ENCODE measurements around the gene EXOSC5. TPM values are rescaled to one million over a fixed set of nuclear protein-coding genes. Genes with fewer than 3 reads are reported as not detected.

EXOSC5 gene
- total RNA-seq, 1 donor from 2014 or later = 20.2 TPM

- no peak for DNase-seq (ENCODE audit: extremely low spot score, unreplicated experiment)
- TF ChIP-seq CTCF (conservative IDR thresholded peaks at IDR 0.05) = no peak
- no peaks in the 10 kb centered on the region for H3K27me3 Mint-ChIP-seq
- no peak overlapping the region for H3K27ac Mint-ChIP-seq
- H3K4me3 Mint-ChIP-seq = no peak overlapping the region
- H3K4me1 Mint-ChIP-seq (ENCODE audit: unreplicated experiment) = peaks cover 16% of the 10 kb centered on the region
- no peaks in the 10 kb centered on the region for H3K9me3 Mint-ChIP-seq
- H3K36me3 Mint-ChIP-seq = no peaks in the 10 kb centered on the region
Observed at GRCh38 chr19:41401483-41401882, 4.3 kb upstream of the EXOSC5 start.

- peak overlapping the region; percentile 67 for H3K4me3 Mint-ChIP-seq
- H3K27me3 Mint-ChIP-seq = no peaks in the 10 kb centered on the region
- TF ChIP-seq CTCF (conservative IDR thresholded peaks at IDR 0.05) = no peak
- H3K36me3 Mint-ChIP-seq = no peaks in the 10 kb centered on the region
- H3K27ac Mint-ChIP-seq = peak overlapping the region; percentile 64
- peaks cover 26% of the 10 kb centered on the region for H3K4me1 Mint-ChIP-seq (ENCODE audit: unreplicated experiment)
- no peak for DNase-seq (ENCODE audit: extremely low spot score, unreplicated experiment)
- H3K9me3 Mint-ChIP-seq = no peaks in the 10 kb centered on the region
Observed at GRCh38 chr19:41399525-41399924, 2.4 kb upstream of the EXOSC5 start.

GRCh38 chr19:41399091-41399490 is 1.9 kb upstream of the EXOSC5 start:
- TF ChIP-seq CTCF (conservative IDR thresholded peaks at IDR 0.05) = no peak
- no peaks in the 10 kb centered on the region for H3K9me3 Mint-ChIP-seq
- H3K36me3 Mint-ChIP-seq = no peaks in the 10 kb centered on the region
- peak overlapping the region; percentile 99 for H3K4me3 Mint-ChIP-seq
- no peaks in the 10 kb centered on the region for H3K27me3 Mint-ChIP-seq
- peaks cover 26% of the 10 kb centered on the region for H3K4me1 Mint-ChIP-seq (ENCODE audit: unreplicated experiment)
- peak overlapping the region; percentile 100 for H3K27ac Mint-ChIP-seq
- DNase-seq (ENCODE audit: extremely low spot score, unreplicated experiment) = no peak

GRCh38 chr19:41398598-41398997 is 1.4 kb upstream of the EXOSC5 start:
- H3K27ac Mint-ChIP-seq = peak overlapping the region; percentile 100
- no peaks in the 10 kb centered on the region for H3K36me3 Mint-ChIP-seq
- H3K9me3 Mint-ChIP-seq = no peaks in the 10 kb centered on the region
- TF ChIP-seq CTCF (conservative IDR thresholded peaks at IDR 0.05) = no peak
- peak overlapping the region; percentile 99 for H3K4me3 Mint-ChIP-seq
- peaks cover 26% of the 10 kb centered on the region for H3K4me1 Mint-ChIP-seq (ENCODE audit: unreplicated experiment)
- DNase-seq (ENCODE audit: extremely low spot score, unreplicated experiment) = no peak
- no peaks in the 10 kb centered on the region for H3K27me3 Mint-ChIP-seq

GRCh38 chr19:41398050-41398418 is 875 bp upstream of the EXOSC5 start:
- Mint-ChIP-seq H3K9me3 (no peaks in the 10 kb centered on the region), H3K4me1 (ENCODE audit: unreplicated experiment) (peaks cover 26% of the 10 kb centered on the region), H3K36me3 (no peaks in the 10 kb centered on the region), H3K4me3 (peak overlapping the region; percentile 99), H3K27ac (peak overlapping the region; percentile 100), H3K27me3 (no peaks in the 10 kb centered on the region)
- DNase-seq (ENCODE audit: extremely low spot score, unreplicated experiment) = no peak
- TF ChIP-seq CTCF (conservative IDR thresholded peaks at IDR 0.05) = no peak

- H3K27ac Mint-ChIP-seq = peak overlapping the region; percentile 48
- no peaks in the 10 kb centered on the region for H3K36me3 Mint-ChIP-seq
- no peak for TF ChIP-seq CTCF (conservative IDR thresholded peaks at IDR 0.05)
- H3K27me3 Mint-ChIP-seq = no peaks in the 10 kb centered on the region
- H3K9me3 Mint-ChIP-seq = no peaks in the 10 kb centered on the region
- DNase-seq (ENCODE audit: extremely low spot score, unreplicated experiment) = no peak
- peak overlapping the region; percentile 47 for H3K4me3 Mint-ChIP-seq
- peaks cover 26% of the 10 kb centered on the region for H3K4me1 Mint-ChIP-seq (ENCODE audit: unreplicated experiment)
Observed at GRCh38 chr19:41395355-41395754, 1.8 kb downstream of the EXOSC5 start.
